Spleen (tissue), 7 donors: ENCODE results near the gene EPHB1.

Experiments used
- POLR2A ChIP-seq, 3 donors: fragments of 450-650 bp; IDR thresholded peaks; one replicate each; pipeline ENCODE4 v1.5.1; 2017; ENCODE audit warnings: antibody characterized with exemption in 3 of 3, mild to moderate bottlenecking in 1 of 3
- TF ChIP-seq, protein P1 (sequence below), 11 experiments: fragments of 200-600 bp in 7 of 11; fragments of 450-650 bp in 4 of 11; sonication (generic) in 4 of 11; IDR thresholded peaks in 8 of 11; conservative IDR thresholded peaks in 3 of 11; 1 replicate in 7 of 11; 2 replicates in 4 of 11; pipeline versions ENCODE4 v1.4.0 to v1.8.0; 2016 to 2021; ENCODE audit warnings: antibody characterized with exemption in 11 of 11, inconsistent platforms in 4 of 11, mild to moderate bottlenecking in 1 of 11
- donor health status: DM: no; HTN: no; CAD: no; lungs with moderate emphysema.
- donor health status: DM: no; HTN: no; CAD: no.
- donor health status: DM: no; HTN: no; CAD: no.

DNA sequence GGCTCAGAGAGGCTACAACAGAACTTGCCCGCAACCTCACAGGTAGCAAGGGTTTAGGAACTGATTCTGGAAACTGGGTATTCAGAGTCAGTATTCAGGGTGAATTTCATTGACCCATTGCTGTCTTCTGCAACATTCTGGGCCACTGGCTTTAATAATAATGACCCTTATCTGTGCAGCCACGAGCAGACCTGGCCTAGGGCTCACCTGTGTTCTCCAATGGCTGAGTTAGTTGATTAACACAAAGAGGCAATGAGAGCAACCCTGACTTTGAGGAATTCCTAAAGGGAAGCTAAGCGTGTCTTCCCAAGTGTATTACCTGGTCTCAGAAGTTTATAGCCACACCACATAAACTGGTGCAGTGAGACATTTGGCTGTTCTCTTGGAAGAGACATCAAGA is 289.9 kb downstream of the EPHB1 start:
- TF ChIP-seq, protein P1, sequence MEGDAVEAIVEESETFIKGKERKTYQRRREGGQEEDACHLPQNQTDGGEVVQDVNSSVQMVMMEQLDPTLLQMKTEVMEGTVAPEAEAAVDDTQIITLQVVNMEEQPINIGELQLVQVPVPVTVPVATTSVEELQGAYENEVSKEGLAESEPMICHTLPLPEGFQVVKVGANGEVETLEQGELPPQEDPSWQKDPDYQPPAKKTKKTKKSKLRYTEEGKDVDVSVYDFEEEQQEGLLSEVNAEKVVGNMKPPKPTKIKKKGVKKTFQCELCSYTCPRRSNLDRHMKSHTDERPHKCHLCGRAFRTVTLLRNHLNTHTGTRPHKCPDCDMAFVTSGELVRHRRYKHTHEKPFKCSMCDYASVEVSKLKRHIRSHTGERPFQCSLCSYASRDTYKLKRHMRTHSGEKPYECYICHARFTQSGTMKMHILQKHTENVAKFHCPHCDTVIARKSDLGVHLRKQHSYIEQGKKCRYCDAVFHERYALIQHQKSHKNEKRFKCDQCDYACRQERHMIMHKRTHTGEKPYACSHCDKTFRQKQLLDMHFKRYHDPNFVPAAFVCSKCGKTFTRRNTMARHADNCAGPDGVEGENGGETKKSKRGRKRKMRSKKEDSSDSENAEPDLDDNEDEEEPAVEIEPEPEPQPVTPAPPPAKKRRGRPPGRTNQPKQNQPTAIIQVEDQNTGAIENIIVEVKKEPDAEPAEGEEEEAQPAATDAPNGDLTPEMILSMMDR (IDR thresholded peaks at IDR 0.05 in 8 of 11, conservative IDR thresholded peaks at IDR 0.05 in 3 of 11) = no peak
- TF ChIP-seq POLR2A (IDR thresholded peaks at IDR 0.05) = no peak
